Esophagus squamous epithelium (tissue), 4 donors: ENCODE measurements around the gene PLCB1.

ENCODE experiments used
- CTCF ChIP-seq, 6 experiments: fragments of 450-650 bp in 4 of 6; fragments of 200-600 bp in 2 of 6; sonication (generic) in 2 of 6; IDR thresholded peaks; one replicate each; pipeline ENCODE4 v1.5.1; 2016 to 2019; ENCODE audit warnings: antibody characterized with exemption in 6 of 6, mild to moderate bottlenecking in 4 of 6, moderate library complexity in 4 of 6
- POLR2A ChIP-seq, 4 donors: fragments of 450-650 bp; IDR thresholded peaks; one replicate each; pipeline ENCODE4 v1.6.1; 2017; ENCODE audit warnings: antibody characterized with exemption in 4 of 4, mild to moderate bottlenecking in 4 of 4, moderate library complexity in 3 of 4

GRCh38 chr20:8244637-8245036, 112.6 kb downstream of the PLCB1 start:
- TF ChIP-seq POLR2A (IDR thresholded peaks at IDR 0.05) (no peak), CTCF (IDR thresholded peaks at IDR 0.05) (no peak)
